GM21515 (cell line): ENCODE measurements around the gene GPC6.
"Not testable (repeated sequence)": the region's sequence is repeated elsewhere in the genome, so short reads cannot be mapped to it uniquely, and the experiment has no call there.

Experiments
- ATAC-seq: cut with Tn5 transposase; IDR thresholded peaks from one replicate; pipeline ENCODE4 v1.9.1; 2021; ENCODE audit not compliant: unreplicated experiment

Gene GPC6

DNA sequence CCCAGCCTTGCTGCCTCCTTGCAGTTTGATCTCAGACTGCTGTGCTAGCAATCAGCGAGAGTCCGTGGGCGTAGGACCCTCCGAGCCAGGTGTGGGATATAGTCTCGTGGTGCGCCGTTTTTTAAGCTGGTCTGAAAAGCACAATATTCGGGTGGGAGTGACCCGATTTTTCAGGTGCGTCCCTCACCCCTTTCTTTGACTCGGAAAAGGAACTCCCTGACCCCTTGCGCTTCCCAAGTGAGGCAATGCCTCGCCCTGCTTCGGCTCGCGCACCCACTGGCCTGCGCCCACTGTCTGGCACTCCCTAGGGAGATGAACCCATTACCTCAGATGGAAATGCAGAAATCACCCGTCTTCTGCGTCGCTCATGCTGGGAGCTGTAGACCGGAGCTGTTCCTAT is 269.5 kb downstream of the GPC6 start:
- not testable (repeated sequence) for ATAC-seq

DNA sequence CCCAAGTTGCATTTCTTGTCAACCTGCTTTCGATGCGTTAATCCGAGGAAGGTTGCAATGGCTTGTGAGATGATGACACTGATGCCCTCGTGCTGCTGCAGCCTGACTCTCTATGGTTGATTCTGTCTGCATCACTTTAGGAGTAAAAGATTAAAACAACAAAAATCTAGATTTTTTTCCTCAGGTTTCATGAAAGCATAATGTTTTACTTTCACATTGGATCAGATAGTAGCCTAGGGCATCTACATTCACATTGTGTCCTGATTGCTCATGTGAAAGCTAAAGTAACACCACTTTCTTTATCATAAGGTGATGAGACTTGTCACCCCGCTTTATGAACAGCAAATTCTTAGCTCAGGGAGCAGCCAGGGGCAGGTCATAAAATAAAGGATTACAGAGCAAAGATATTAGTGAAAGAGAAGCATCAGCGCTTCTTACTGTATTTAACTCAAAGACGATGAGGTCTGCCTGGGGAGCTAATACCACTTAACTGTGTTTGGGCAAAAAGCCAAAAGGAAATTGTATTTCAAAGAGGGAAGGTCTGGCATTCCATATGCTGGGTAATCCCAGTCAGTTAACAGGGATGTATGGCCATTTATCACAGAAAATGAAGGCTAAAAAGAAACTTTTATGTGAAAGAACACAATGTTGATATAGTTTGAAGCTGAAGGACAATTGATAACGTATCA is 270.5 kb downstream of the GPC6 start:
- no peak for ATAC-seq

DNA sequence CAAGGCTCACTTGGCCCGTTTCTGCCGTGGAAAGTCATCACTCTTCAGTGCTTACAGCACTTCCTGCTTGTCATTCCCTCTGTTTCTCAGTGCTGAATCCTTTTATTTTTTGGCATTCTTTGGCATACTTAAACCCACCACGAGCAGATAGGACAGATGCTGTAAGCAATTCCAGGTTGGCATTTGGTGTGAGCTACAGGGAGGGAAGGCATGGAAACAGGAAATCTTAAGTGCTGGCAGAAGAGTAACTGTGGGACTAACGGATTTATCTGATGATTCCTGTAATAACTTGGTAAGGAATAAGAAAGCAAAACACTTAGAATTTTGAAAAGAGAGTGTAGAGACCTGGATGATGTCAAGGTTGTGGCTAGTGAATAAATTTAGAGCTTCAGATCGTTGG is 273.4 kb downstream of the GPC6 start:
- no peak for ATAC-seq

DNA sequence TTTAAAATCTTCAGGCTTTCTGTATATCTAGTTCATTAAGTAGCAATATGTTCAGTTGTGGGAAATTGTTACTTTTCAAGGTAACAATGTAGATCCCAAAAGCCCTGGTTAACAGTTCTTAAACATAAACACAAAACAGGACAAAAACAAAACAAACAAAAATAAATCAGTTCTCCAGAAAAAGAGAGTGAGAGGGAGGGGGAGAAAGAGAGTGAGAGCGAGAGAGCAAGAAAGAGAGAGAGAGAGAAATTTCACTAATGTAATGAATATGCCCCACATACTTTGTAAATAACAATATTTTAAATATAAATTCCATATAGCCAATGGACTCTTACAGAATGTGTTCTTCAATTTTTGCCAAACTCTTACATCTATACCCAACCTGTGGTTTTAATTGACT is 275.5 kb downstream of the GPC6 start:
- no peak for ATAC-seq

GRCh38 chr13:93502987-93503615 is 276.5 kb downstream of the GPC6 start:
- no peak for ATAC-seq

DNA sequence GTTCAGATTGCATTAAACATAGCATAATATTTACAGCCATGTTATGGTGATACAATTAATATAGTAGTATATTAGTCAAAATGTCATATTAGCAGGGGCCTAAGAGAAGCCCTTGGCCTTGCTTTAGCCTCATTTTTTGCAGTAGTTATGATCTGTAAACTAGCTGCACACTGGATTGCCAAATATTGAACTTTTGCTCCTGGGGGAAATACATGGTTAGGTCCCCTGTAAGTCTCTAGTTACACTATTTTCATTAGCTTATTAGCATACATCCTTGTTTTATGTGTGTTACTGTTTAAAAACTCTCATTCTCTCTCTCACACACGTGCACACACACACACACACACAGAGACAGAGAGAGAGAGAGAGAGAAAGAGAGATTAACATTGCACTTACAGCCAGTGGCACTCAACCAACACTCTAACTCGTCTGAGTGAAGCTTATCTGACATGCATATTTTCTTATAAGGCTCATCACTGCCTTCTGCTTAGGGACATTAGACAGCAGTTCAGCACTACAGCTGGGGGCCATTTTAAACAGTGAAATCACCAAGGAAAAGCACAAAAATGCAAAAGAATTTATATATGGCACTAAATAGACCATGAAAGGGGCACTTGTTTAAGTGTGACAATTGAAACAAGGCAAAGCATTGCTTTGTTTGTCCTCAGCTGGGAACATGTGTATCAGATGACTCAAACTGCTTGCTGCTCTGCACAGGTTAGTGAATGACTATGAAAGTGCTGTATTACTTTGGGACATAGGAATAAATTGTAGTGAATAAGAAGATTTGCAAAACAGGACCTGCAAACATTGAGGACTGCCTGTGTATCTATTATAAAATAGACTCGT is 278.7 kb downstream of the GPC6 start:
- ATAC-seq: no peak

DNA sequence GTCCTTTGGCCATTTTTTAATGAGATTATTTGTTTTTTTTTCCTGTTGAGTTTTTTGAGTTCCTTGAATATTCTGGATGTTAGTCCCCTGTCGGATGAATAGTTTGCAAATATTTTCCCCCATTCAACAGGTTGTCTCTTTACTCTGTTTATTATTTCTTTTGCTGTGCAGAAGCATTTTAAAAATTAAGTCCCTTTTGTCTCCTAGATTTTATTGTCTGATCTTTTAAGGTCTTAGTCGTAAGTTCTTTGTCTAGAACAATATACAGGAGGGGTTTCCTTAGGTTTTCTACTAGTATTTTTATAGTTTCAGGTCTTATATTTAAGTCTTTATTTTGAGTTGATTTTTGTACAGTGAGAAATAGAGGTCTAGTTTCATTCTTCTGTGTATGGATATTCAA is 284.4 kb downstream of the GPC6 start:
- ATAC-seq: no peak

DNA sequence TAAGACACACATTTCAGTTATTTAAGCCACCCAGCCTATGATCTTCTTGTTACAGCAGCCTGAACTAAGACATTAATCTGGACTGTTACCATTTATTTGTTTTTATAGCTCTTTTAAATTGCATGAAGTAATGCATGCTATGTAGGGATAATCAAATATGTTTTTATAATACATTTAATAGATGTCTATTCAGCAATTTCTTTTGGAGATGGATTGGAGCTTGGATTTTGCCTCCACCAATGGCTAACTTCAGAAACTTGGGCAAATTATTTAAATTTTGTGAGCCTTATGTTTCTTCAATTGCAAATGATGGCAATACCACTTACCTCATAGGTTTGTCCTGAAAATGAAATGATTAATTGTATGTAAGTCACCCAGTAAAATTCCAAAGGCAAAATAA is 288.7 kb downstream of the GPC6 start:
- ATAC-seq: no peak

GRCh38 chr13:93517658-93518057 is 291.1 kb downstream of the GPC6 start:
- ATAC-seq: no peak

DNA sequence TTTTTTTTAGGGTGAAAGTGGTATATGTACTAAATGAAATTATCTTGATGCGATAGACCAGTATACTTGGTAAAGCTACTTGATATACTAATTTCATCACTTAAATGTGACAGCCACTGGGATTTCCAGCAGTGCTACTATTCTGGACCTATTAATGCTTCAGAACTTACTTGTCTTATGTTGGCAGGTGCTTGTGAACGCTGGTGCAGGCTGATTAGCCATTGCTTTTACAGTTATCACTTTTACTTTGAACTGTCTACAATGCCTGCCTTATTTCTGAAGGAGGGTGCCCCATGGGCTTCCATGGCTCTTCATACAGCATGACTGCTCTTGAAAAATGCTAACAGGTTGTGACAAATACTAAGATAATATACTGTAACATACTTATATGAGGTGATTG is 294.7 kb downstream of the GPC6 start:
- ATAC-seq: no peak

- ATAC-seq: no peak
Measured at GRCh38 chr13:93522501-93522900, 295.9 kb downstream of the GPC6 start.

DNA sequence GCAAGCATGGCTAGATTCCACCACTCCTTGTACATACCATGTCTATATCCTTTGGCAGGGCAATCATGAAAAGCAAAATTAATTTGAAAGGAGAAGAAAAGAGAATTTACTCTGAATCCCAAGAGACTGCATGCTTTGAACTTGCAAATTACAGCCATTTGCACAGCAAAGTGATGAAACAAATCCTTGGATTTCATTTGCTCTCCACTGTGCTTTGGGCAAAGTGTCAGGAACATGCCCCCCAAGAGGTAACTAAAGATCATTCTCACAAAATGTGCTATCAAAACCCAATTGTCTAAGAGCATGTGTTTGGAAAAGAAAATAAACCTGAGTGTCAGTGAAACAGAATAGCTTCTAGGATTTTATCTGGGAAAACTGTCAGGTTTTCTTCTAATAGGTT is 298.5 kb downstream of the GPC6 start:
- no peak for ATAC-seq

GRCh38 chr13:93527748-93528297 is 301.2 kb downstream of the GPC6 start:
- ATAC-seq: no peak

- ATAC-seq: no peak
Measured at GRCh38 chr13:93529961-93530360, 303.4 kb downstream of the GPC6 start.

DNA sequence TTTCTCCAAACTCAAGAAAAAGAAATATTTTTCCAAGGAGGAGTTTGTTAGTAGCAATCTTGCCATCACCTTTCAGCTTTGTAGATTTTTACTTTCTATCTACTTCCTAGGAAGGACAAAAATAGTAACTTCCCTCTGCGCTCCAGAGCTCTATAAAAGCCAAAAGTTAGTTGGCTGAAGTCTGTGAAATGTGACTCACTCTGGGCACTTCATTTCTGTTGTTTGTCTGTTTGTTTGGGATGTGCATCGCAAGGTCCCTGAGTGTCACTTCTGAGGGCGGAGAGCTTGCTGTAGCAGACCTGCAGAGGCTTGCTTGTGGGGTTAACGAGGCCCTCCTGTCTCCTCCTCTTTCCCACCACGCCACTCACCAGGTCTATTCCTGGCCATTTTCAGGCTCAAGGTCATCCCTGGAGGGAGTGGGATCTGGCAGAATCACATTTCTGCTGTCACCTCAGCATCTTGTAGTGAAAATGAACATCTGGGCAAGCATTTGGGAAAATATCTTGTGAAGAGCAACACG is 307.6 kb downstream of the GPC6 start:
- no peak for ATAC-seq

DNA sequence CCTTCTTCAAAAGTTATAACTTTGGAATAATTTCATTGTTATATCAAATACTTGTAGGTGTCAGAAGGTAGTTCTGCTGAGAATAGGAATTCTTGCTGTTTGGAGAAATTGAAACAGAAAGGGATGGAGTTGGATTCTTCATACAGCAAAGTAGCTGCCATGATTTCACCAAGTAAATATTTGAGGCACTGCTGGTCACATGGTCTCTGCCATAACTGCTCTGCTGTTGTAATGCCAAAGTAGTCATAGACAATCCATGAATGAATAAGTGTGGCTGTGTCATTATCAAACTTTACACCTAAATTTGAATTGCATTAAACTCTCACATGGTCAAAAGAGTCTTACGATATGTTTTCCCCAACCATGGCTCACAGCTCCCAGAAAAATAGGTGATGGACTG is 308.6 kb downstream of the GPC6 start:
- no peak for ATAC-seq

DNA sequence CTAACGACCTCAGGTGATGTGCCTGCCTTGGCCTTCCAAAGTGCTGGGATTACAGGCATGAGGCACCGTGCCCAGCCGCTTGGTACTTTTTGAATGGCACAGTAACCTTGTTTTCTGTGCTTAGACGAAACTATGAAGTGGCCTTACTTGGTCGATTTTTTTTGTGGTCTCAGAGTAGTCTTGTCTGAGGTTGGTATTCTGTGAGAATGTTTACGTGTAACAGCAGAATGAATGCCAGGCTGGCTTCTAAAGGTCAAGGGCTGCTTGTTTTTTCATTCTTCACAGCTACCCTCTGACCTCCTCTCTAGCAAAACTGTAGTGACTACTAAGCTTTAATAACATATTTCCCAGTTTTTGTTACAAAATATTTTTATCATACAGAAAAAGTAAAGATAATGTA is 313.3 kb downstream of the GPC6 start:
- ATAC-seq: no peak

DNA sequence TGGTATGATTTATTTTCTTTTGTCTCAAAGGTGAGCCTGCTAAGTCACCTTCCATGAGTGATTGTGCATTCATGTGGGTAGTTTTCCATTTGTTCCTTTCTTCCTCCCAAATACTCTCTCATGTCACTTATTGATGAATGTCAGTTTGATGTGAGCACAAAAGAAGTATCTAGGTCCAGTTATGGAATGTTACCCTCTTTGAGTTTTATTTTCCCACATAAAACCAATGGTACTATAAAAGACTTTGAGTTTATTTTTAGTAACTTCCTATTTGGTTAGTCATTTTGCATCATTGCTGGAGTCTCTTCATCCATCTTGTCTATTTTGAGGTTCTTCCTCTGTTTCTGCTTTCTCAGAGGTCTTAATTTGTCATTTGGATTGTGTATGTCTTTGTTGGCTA is 321.3 kb downstream of the GPC6 start:
- no peak for ATAC-seq

DNA sequence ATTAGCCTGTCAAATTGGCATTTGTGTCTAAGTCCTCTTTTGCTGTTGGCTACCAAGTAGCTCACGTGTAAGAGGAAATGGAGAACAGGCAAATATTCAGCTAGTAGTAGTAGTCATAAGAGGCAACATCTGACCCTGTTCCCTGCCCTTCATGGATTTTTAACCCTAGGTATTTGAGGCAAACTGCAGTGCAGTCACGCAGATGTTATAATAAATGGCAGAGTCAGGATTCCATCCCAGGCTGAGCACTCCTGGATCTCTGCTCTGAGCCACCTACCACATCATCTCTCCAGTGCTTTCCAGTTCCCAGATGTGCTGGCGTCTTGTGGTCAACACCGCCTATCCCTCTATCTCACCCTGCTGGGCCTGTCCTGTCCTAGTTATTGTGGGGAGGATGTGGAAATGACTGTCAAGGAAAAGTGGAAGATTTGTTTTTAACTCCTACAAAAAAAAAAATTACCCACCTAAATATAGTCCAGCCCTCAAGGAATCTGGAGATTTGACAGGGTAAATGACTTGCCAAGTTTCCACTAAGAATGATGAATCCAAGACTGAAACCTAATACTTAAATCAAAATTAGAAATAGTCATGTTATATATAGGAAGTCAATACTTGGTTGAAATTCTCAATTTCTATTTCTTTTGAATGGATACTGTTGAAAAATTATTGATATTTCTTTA is 322.9 kb downstream of the GPC6 start:
- no peak for ATAC-seq

GRCh38 chr13:93550236-93550635 is 323.6 kb downstream of the GPC6 start:
- ATAC-seq: no peak

GRCh38 chr13:93552596-93552995 is 326.0 kb downstream of the GPC6 start:
- no peak for ATAC-seq
